GM18499 (cell line): ENCODE measurements around the gene MTIF3.
A peak's percentile ranks its signal among the peaks of the same experiment; 100 is the strongest.

ENCODE experiments used
- ATAC-seq: cut with Tn5 transposase; IDR thresholded peaks from one replicate; pipeline ENCODE4 v1.9.1; 2021; ENCODE audit warnings: moderate number of reproducible peaks; ENCODE audit not compliant: insufficient read depth, unreplicated experiment

MTIF3 gene

GRCh38 chr13:27449936-27450828 lies at the start of gene MTIF3:
TSS of gene MTIF3 (minus strand) at chr13:27450564. CDS start at chr13:27440448, 10,116 bp downstream.
- ATAC-seq: peak; percentile 69

- ATAC-seq: no peak
These were observed 47.3 kb upstream of the MTIF3 start for GRCh38 chr13:27497563-27498230.

- no peak for ATAC-seq
These were observed 46.3 kb upstream of the MTIF3 start for GRCh38 chr13:27496536-27497273.

- ATAC-seq: no peak
These were observed 45.6 kb upstream of the MTIF3 start for GRCh38 chr13:27496006-27496405.

GRCh38 chr13:27495551-27495950 lies 45.2 kb upstream of the MTIF3 start:
- ATAC-seq: no peak

- no peak for ATAC-seq
These were observed 43.6 kb upstream of the MTIF3 start for GRCh38 chr13:27493981-27494380.

- ATAC-seq: no peak
These were observed 39.1 kb upstream of the MTIF3 start for GRCh38 chr13:27489456-27489855.

- ATAC-seq: no peak
These were observed 37.4 kb upstream of the MTIF3 start for GRCh38 chr13:27487776-27488175.

- no peak for ATAC-seq
These were observed 33.1 kb upstream of the MTIF3 start for GRCh38 chr13:27483421-27483820.

GRCh38 chr13:27482983-27483382 lies 32.6 kb upstream of the MTIF3 start:
- peak; percentile 73 for ATAC-seq

GRCh38 chr13:27481766-27482165 lies 31.4 kb upstream of the MTIF3 start:
- ATAC-seq: no peak

GRCh38 chr13:27476943-27477703 lies 26.8 kb upstream of the MTIF3 start:
- no peak for ATAC-seq

GRCh38 chr13:27474751-27475268 lies 24.4 kb upstream of the MTIF3 start:
- ATAC-seq: no peak

- no peak for ATAC-seq
These were observed 22.6 kb upstream of the MTIF3 start for GRCh38 chr13:27472941-27473340.

GRCh38 chr13:27472441-27472840 lies 22.1 kb upstream of the MTIF3 start:
- ATAC-seq: no peak

GRCh38 chr13:27470075-27470820 lies 19.9 kb upstream of the MTIF3 start:
- no peak for ATAC-seq

GRCh38 chr13:27466513-27466912 lies 16.1 kb upstream of the MTIF3 start:
- no peak for ATAC-seq

- ATAC-seq: no peak
These were observed 15.2 kb upstream of the MTIF3 start for GRCh38 chr13:27465611-27466010.

- ATAC-seq: no peak
These were observed 13.1 kb upstream of the MTIF3 start for GRCh38 chr13:27463500-27463899.
